Spleen (tissue), 7 donors: ENCODE results near the gene KCNAB1.

Experiments
- POLR2A ChIP-seq, 3 donors: fragments of 450-650 bp; IDR thresholded peaks; one replicate each; pipeline ENCODE4 v1.5.1; 2017; ENCODE audit warnings: antibody characterized with exemption in 3 of 3, mild to moderate bottlenecking in 1 of 3
- POLR2AphosphoS5 ChIP-seq, 3 donors: sonication (generic); formaldehyde crosslinking; IDR thresholded peaks; one replicate each; pipeline ENCODE4 v1.5.1; 2017; ENCODE audit warnings: antibody characterized with exemption in 3 of 3
- TF ChIP-seq, protein P1 (sequence below), 11 experiments: fragments of 200-600 bp in 7 of 11; fragments of 450-650 bp in 4 of 11; sonication (generic) in 4 of 11; IDR thresholded peaks in 8 of 11; conservative IDR thresholded peaks in 3 of 11; 1 replicate in 7 of 11; 2 replicates in 4 of 11; pipeline versions ENCODE4 v1.4.0 to v1.8.0; 2016 to 2021; ENCODE audit warnings: antibody characterized with exemption in 11 of 11, inconsistent platforms in 4 of 11, mild to moderate bottlenecking in 1 of 11
- donor health status: DM: no; HTN: no; CAD: no; lungs with moderate emphysema.
- donor health status: DM: no; HTN: no; CAD: no.
- donor health status: DM: no; HTN: no; CAD: no.

DNA sequence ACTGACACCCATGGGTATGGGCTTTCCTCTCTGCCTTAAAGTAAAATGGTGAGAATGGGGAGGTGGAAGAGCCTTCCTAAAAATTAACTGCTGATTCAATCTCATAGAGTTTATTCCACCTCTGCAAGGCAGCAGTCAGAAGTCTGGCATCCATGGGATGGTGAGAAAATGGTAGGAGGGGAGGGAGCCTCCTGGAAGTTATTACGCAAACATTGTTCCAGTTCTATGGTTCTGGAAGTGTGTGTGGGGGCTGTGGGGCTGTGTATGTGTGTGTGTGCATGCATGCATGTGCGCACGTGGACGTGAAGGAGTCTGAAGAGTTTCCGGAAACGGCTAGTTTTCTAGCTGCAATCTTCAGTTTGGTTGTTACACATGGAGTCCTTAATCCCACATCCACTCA is 177.6 kb downstream of the KCNAB1 start:
- TF ChIP-seq, protein P1, sequence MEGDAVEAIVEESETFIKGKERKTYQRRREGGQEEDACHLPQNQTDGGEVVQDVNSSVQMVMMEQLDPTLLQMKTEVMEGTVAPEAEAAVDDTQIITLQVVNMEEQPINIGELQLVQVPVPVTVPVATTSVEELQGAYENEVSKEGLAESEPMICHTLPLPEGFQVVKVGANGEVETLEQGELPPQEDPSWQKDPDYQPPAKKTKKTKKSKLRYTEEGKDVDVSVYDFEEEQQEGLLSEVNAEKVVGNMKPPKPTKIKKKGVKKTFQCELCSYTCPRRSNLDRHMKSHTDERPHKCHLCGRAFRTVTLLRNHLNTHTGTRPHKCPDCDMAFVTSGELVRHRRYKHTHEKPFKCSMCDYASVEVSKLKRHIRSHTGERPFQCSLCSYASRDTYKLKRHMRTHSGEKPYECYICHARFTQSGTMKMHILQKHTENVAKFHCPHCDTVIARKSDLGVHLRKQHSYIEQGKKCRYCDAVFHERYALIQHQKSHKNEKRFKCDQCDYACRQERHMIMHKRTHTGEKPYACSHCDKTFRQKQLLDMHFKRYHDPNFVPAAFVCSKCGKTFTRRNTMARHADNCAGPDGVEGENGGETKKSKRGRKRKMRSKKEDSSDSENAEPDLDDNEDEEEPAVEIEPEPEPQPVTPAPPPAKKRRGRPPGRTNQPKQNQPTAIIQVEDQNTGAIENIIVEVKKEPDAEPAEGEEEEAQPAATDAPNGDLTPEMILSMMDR (IDR thresholded peaks at IDR 0.05 in 8 of 11, conservative IDR thresholded peaks at IDR 0.05 in 3 of 11) = no peak
- no peak for TF ChIP-seq POLR2A (IDR thresholded peaks at IDR 0.05)
- no peak for TF ChIP-seq POLR2AphosphoS5 (IDR thresholded peaks at IDR 0.05)
